Measurements from ENCODE around the gene RC3H2. TPM values are rescaled to one million over a fixed set of nuclear protein-coding genes. Genes with fewer than 3 reads are reported as not detected.
A peak's percentile ranks its signal among the peaks of the same experiment; 100 is the strongest.

Gene RC3H2
- total RNA-seq, 2 experiments from 2014 or later: 45.0 to 73.7 TPM

GRCh38 chr9:122827761-122828093, 77.4 kb downstream of the RC3H2 start:
- intact Hi-C loops (cut with micrococcal nuclease; ENCODE audit: unreplicated experiment): loop anchor here (10.0 kb wide), 1 partner anchor 517 kb away; no protein-coding TSS in a partner anchor
- Histone ChIP-seq H3K79me2 (ENCODE audit: insufficient read depth, low read depth, low read length) (peaks cover 39% of the 10 kb centered on the region), H3K36me3 (ENCODE audit: insufficient read depth, low read length) (peaks cover 32% of the 10 kb centered on the region), H3K27ac (ENCODE audit: low read depth, low read length, poor library complexity, severe bottlenecking) (peak overlapping the region; percentile 59), H3K9me2 (ENCODE audit: insufficient read depth, low read length) (no peaks in the 10 kb centered on the region), H3K4me2 (ENCODE audit: low read length) (peak overlapping the region; percentile 96), H2AFZ (ENCODE audit: low read length) (peak overlapping the region; percentile 100; the same call in 1 of the 2 replicates), H4K20me1 (ENCODE audit: insufficient read depth, low read length) (no peaks in the 10 kb centered on the region), H3K9me3 (ENCODE audit: low read length) (no peaks in the 10 kb centered on the region), H3K4me1 (ENCODE audit: insufficient read depth, low read length, poor library complexity, severe bottlenecking) (peaks cover 21% of the 10 kb centered on the region), H3K4me3 (ENCODE audit: low read depth, low read length, poor library complexity, severe bottlenecking) (peak overlapping the region; percentile 86)
- ChIA-PET CTCF (ENCODE audit: unreplicated experiment) (interaction anchor here (0.6 kb wide), 2 partner anchors 11 to 477 kb away, joined by 3 to 5 read pairs; no protein-coding TSS in a partner anchor), POLR2A (interaction anchor here (0.6 to 1.9 kb wide), 5 partner anchors 71 to 484 kb away, joined by 3 to 6 read pairs (median 5); partner anchors contain the start of genes RABGAP1 and RC3H2)
- peak; percentile 12 for DNase-seq (ENCODE audit: low spot score)
- no TSS peak for BruUV-seq (replicated peaks)
- TF ChIP-seq CTCF (conservative IDR thresholded peaks at IDR 0.05; ENCODE audit: low read length): no peak
- TF ChIP-seq EZH2phosphoT487 (IDR thresholded peaks at IDR 0.05; ENCODE audit: borderline replicate concordance, low read depth, low read length): no peak

GRCh38 chr9:122822938-122823337, 82.2 kb downstream of the RC3H2 start:
- peaks cover 37% of the 10 kb centered on the region for H3K79me2 ChIP-seq (ENCODE audit: insufficient read depth, low read depth, low read length)
- no TSS peak for BruUV-seq (replicated peaks)
- intact Hi-C loops (cut with micrococcal nuclease; ENCODE audit: unreplicated experiment): loop anchor here (10.0 kb wide), 1 partner anchor 522 kb away; no protein-coding TSS in a partner anchor

More at GRCh38 chr9:122822938-122823337, 82.2 kb downstream of the RC3H2 start:
- no peaks in the 10 kb centered on the region for H3K9me3 ChIP-seq (ENCODE audit: low read length)
- H3K9me2 ChIP-seq (ENCODE audit: insufficient read depth, low read length): no peaks in the 10 kb centered on the region
- no peaks in the 10 kb centered on the region for H4K20me1 ChIP-seq (ENCODE audit: insufficient read depth, low read length)
- no peak for TF ChIP-seq EZH2phosphoT487 (IDR thresholded peaks at IDR 0.05; ENCODE audit: borderline replicate concordance, low read depth, low read length)
- no peak for TF ChIP-seq CTCF (conservative IDR thresholded peaks at IDR 0.05; ENCODE audit: low read length)
- no peak overlapping the region for H3K4me3 ChIP-seq (ENCODE audit: low read depth, low read length, poor library complexity, severe bottlenecking)
- no peak overlapping the region for H3K27ac ChIP-seq (ENCODE audit: low read depth, low read length, poor library complexity, severe bottlenecking)
- no peak for DNase-seq (ENCODE audit: low spot score)
- POLR2A ChIA-PET: no interaction called here
- no peak overlapping the region for H2AFZ ChIP-seq (ENCODE audit: low read length)
- H3K4me2 ChIP-seq (ENCODE audit: low read length): no peak overlapping the region
- CTCF ChIA-PET (ENCODE audit: unreplicated experiment): no interaction called here
- peaks cover 70% of the 10 kb centered on the region for H3K36me3 ChIP-seq (ENCODE audit: insufficient read depth, low read length)
- H3K4me1 ChIP-seq (ENCODE audit: insufficient read depth, low read length, poor library complexity, severe bottlenecking): peaks cover 17% of the 10 kb centered on the region

Data from OCI-LY7 (cell line).